Smooth muscle cell (in vitro differentiated cells): Measurements from ENCODE around the gene LINC00305. TPM values are rescaled to one million over a fixed set of nuclear protein-coding genes. Genes with fewer than 3 reads are reported as not detected.
A peak's percentile ranks its signal among the peaks of the same experiment; 100 is the strongest.

Source experiments
- DNase-seq: peaks from one replicate; lab custom pipeline; 2025; ENCODE audit not compliant: unreplicated experiment; lab: John Stamatoyannopoulos, UW
- H2AFZ ChIP-seq: fragments of 200-600 bp; sonication (generic); 2 replicates; pipeline ENCODE4 v1.6.0; 2016; ENCODE audit warnings: antibody characterized with exemption, low read depth, mild to moderate bottlenecking
- H3F3A ChIP-seq: fragments of 200-600 bp; sonication (generic); 2 replicates; pipeline ENCODE4 v1.6.0; 2017; ENCODE audit warnings: antibody characterized with exemption, low read depth
- H3K27ac ChIP-seq: fragments of 200-600 bp; sonication (generic); 2 replicates; pipeline ENCODE4 v1.5.1; 2016; ENCODE audit warnings: low read depth, mild to moderate bottlenecking
- H3K27me3 ChIP-seq: fragments of 200-600 bp; sonication (generic); 2 replicates; pipeline ENCODE4 v1.6.1; 2016; ENCODE audit warnings: low read depth, mild to moderate bottlenecking
- H3K36me3 ChIP-seq: fragments of 200-600 bp; sonication (generic); 2 replicates; pipeline ENCODE4 v1.5.1; 2016; ENCODE audit warnings: low read depth
- H3K4me1 ChIP-seq: fragments of 200-600 bp; sonication (generic); 2 replicates; pipeline ENCODE4 v1.5.1; 2016; ENCODE audit warnings: low read depth
- H3K4me2 ChIP-seq: fragments of 200-600 bp; sonication (generic); 2 replicates; pipeline ENCODE4 v1.6.0; 2016; ENCODE audit warnings: mild to moderate bottlenecking
- H3K4me3 ChIP-seq: fragments of 200-600 bp; sonication (generic); 2 replicates; pipeline ENCODE4 v1.5.1; 2016; ENCODE audit warnings: mild to moderate bottlenecking
- H3K79me2 ChIP-seq: fragments of 200-600 bp; sonication (generic); 2 replicates; pipeline ENCODE4 v1.6.0; 2016; ENCODE audit warnings: low read depth, mild to moderate bottlenecking
- H3K9ac ChIP-seq: fragments of 200-600 bp; sonication (generic); 2 replicates; pipeline ENCODE4 v1.6.0; 2016; ENCODE audit warnings: low read depth
- H3K9me3 ChIP-seq: fragments of 200-600 bp; sonication (generic); replicated peaks from 2 replicates; pipeline ENCODE4 v1.5.1; 2016; ENCODE audit warnings: low read depth
- H4K20me1 ChIP-seq: fragments of 200-600 bp; sonication (generic); 2 replicates; pipeline ENCODE4 v1.6.0; 2016; ENCODE audit warnings: low read depth
- CTCF ChIP-seq: fragments of 200-600 bp; sonication (generic); IDR thresholded peaks from 2 replicates; pipeline ENCODE4 v1.5.1; 2017; ENCODE audit warnings: borderline replicate concordance, mild to moderate bottlenecking, antibody characterized with exemption; ENCODE audit not compliant: insufficient read depth, poor library complexity, severe bottlenecking
- WGBS: methylation state at CpG from one replicate; pipeline ENCODE4 v1.1.7; 2016; ENCODE audit warnings: low lambda C conversion rate; 5-methylcytosine and 5-hydroxymethylcytosine counted together
- polyA plus RNA-seq: library from polyadenylated mRNA; unstranded; fragments of >200 nt; fragmentation: Nextera tagmentation; extraction: Ambion mirVana; gene quantifications from 2 replicates; pipeline ENCODE4 v1.2.1, GENCODE V29; 2016
- total RNA-seq: library from RNA; depleted of rRNA; stranded (reverse); fragments of >200 nt; gene quantifications from 2 replicates; pipeline ENCODE4 v1.2.3, GENCODE V29; 2014

Gene LINC00305
- total and polyA plus RNA-seq, 2 experiments from 2014 or later, result 0.97 TPM; not detected in 1

GRCh38 chr18:64115881-64116280 is 33.0 kb downstream of the LINC00305 start:
- H3K4me3 ChIP-seq, result no peak overlapping the region
- no peak overlapping the region for H2AFZ ChIP-seq
- no peaks in the 10 kb centered on the region for H4K20me1 ChIP-seq
- WGBS, result 22% methylated on average over 3 of the region's 3 CpGs
- H3K79me2 ChIP-seq, result no peaks in the 10 kb centered on the region
- H3K4me1 ChIP-seq, result peaks cover 29% of the 10 kb centered on the region
- H3K9me3 ChIP-seq, result no peaks in the 10 kb centered on the region
- no peak for DNase-seq
- H3K27ac ChIP-seq, result peak overlapping the region; percentile 68
- no peaks in the 10 kb centered on the region for H3K27me3 ChIP-seq
- no peak overlapping the region for H3K9ac ChIP-seq
- no peak for TF ChIP-seq CTCF
- H3K4me2 ChIP-seq, result peak overlapping the region; percentile 49
- no peaks in the 10 kb centered on the region for H3K36me3 ChIP-seq
- peaks cover 9% of the 10 kb centered on the region for H3F3A ChIP-seq

GRCh38 chr18:64111950-64112349 is 36.9 kb downstream of the LINC00305 start:
- Histone ChIP-seq H3K4me1 (peaks cover 19% of the 10 kb centered on the region), H3K4me2 (peak overlapping the region; percentile 40), H3K27ac (peak overlapping the region; percentile 66), H3K36me3 (no peaks in the 10 kb centered on the region), H3K9ac (no peak overlapping the region), H3F3A (peaks cover 5% of the 10 kb centered on the region), H3K79me2 (no peaks in the 10 kb centered on the region), H2AFZ (no peak overlapping the region), H4K20me1 (no peaks in the 10 kb centered on the region), H3K9me3 (no peaks in the 10 kb centered on the region), H3K27me3 (no peaks in the 10 kb centered on the region), H3K4me3 (no peak overlapping the region)
- WGBS, result 92% methylated on average over 9 of the region's 9 CpGs
- TF ChIP-seq CTCF, result no peak
- DNase-seq, result no peak

- DNase-seq, result no peak
- Histone ChIP-seq H3K79me2 (no peaks in the 10 kb centered on the region), H3K4me1 (peaks cover 9% of the 10 kb centered on the region), H3K27ac (peak overlapping the region; percentile 71), H3K36me3 (no peaks in the 10 kb centered on the region), H2AFZ (no peak overlapping the region), H3K4me3 (no peak overlapping the region), H3K27me3 (no peaks in the 10 kb centered on the region), H4K20me1 (no peaks in the 10 kb centered on the region), H3K4me2 (peak overlapping the region; percentile 40), H3F3A (peaks cover 5% of the 10 kb centered on the region), H3K9ac (no peak overlapping the region), H3K9me3 (no peaks in the 10 kb centered on the region)
- TF ChIP-seq CTCF, result no peak
- 37% methylated on average over 7 of the region's 7 CpGs for WGBS
Observed at GRCh38 chr18:64110692-64111480, 38.0 kb downstream of the LINC00305 start.

GRCh38 chr18:64103986-64104385 is 44.9 kb downstream of the LINC00305 start:
- no peaks in the 10 kb centered on the region for H3K27me3 ChIP-seq
- no peaks in the 10 kb centered on the region for H3K4me1 ChIP-seq
- no peaks in the 10 kb centered on the region for H3F3A ChIP-seq
- TF ChIP-seq CTCF, result peak; percentile 38
- no peak overlapping the region for H3K9ac ChIP-seq
- H3K4me3 ChIP-seq, result no peak overlapping the region
- H3K79me2 ChIP-seq, result no peaks in the 10 kb centered on the region
- WGBS, result 80% methylated on average over 4 of the region's 4 CpGs
- DNase-seq, result no peak
- H3K36me3 ChIP-seq, result no peaks in the 10 kb centered on the region
- no peaks in the 10 kb centered on the region for H4K20me1 ChIP-seq
- H3K4me2 ChIP-seq, result no peak overlapping the region
- no peak overlapping the region for H2AFZ ChIP-seq
- H3K27ac ChIP-seq, result no peak overlapping the region
- no peaks in the 10 kb centered on the region for H3K9me3 ChIP-seq
